A673 (cell line): ENCODE data around the gene PSMF1. TPM values are rescaled to one million over a fixed set of nuclear protein-coding genes. Genes with fewer than 3 reads are reported as not detected.

Experiments
- BruUV-seq: library from RNA; stranded (reverse); fragments of 400-500 nt; replicated peaks from 2 replicates; lab custom pipeline; 2021; lab: Mats Ljungman, UMichigan
- CTCF ChIA-PET: fragments of 300-600 bp; sonication (Branson Sonifier 250); formaldehyde crosslinking; loops from one replicate; lab custom pipeline; 2022; ENCODE audit warnings: antibody characterized with exemption; lab: Charles Lee
- POLR2A ChIA-PET: fragments of 300-600 bp; sonication (Branson Sonifier 250); formaldehyde crosslinking; loops from one replicate; lab custom pipeline; 2022; ENCODE audit warnings: antibody characterized with exemption; ENCODE audit not compliant: low non-redundant PET; lab: Charles Lee
- DNase-seq: peaks from one replicate; pipeline ENCODE4 v3.0.0-alpha.2; 2015; ENCODE audit warnings: low spot score
- H3K27ac ChIP-seq: fragments of 200-600 bp; sonication (generic); 2 replicates; pipeline ENCODE4 v1.5.1; 2016; ENCODE audit warnings: mixed run types, low read depth, mild to moderate bottlenecking, mixed read lengths, antibody characterized with exemption, low read length; ENCODE audit not compliant: poor library complexity, severe bottlenecking
- H3K27me3 ChIP-seq: fragments of 200-600 bp; sonication (generic); replicated peaks from 2 replicates; pipeline ENCODE4 v1.6.1; 2017; ENCODE audit warnings: mixed run types, low read depth, mild to moderate bottlenecking, mixed read lengths, antibody characterized with exemption, low read length; ENCODE audit not compliant: insufficient read depth, poor library complexity
- H3K36me3 ChIP-seq: fragments of 200-600 bp; sonication (generic); 2 replicates; pipeline ENCODE4 v1.6.1; 2016; ENCODE audit warnings: mixed run types, mild to moderate bottlenecking, mixed read lengths, antibody characterized with exemption, low read length; ENCODE audit not compliant: insufficient read depth, poor library complexity, severe bottlenecking
- H3K4me1 ChIP-seq: fragments of 200-600 bp; sonication (generic); 2 replicates; pipeline ENCODE4 v1.6.1; 2017; ENCODE audit warnings: mixed run types, mild to moderate bottlenecking, mixed read lengths, antibody characterized with exemption, low read length; ENCODE audit not compliant: insufficient read depth, poor library complexity, severe bottlenecking
- H3K4me3 ChIP-seq: fragments of 200-600 bp; sonication (generic); 2 replicates; pipeline ENCODE4 v1.5.1; 2016; ENCODE audit warnings: low read depth, mixed run types, mild to moderate bottlenecking, mixed read lengths, low read length; ENCODE audit not compliant: poor library complexity, severe bottlenecking
- H3K9me3 ChIP-seq: fragments of 200-600 bp; sonication (generic); 2 replicates; pipeline ENCODE4 v1.6.1; 2016; ENCODE audit warnings: mixed run types, low read depth, mild to moderate bottlenecking, mixed read lengths, antibody characterized with exemption, low read length; ENCODE audit not compliant: poor library complexity, severe bottlenecking
- CTCF ChIP-seq: fragments of 300-800, 200-600 bp; sonication (generic); conservative IDR thresholded peaks from 2 replicates; pipeline ENCODE4 v1.5.1; 2017; ENCODE audit warnings: low read depth, mild to moderate bottlenecking, antibody characterized with exemption, low read length, moderate library complexity, mixed read lengths
- EZH2 ChIP-seq: fragments of 200-600 bp; sonication (generic); IDR thresholded peaks from 2 replicates; pipeline ENCODE4 v1.6.1; 2017; ENCODE audit warnings: borderline replicate concordance, low read depth, mild to moderate bottlenecking, mixed read lengths, antibody characterized with exemption, low read length; ENCODE audit not compliant: poor library complexity, severe bottlenecking
- intact Hi-C: fragments of 100-400 bp; cut with micrococcal nuclease; formaldehyde crosslinking; loops from one replicate; pipeline ENCODE4 v1.10.0; 2022; ENCODE audit not compliant: unreplicated experiment
- total RNA-seq: library from RNA; stranded (reverse); gene quantifications from 2 replicates; pipeline ENCODE4 v1.2.3, GENCODE V29; 2021

Gene PSMF1
- total RNA-seq, 1 experiment from 2014 or later = 130 TPM

GRCh38 chr20:1154691-1155090, 36.3 kb downstream of the PSMF1 start:
- Histone ChIP-seq H3K4me3 (no peak overlapping the region), H3K27me3 (no peaks in the 10 kb centered on the region), H3K27ac (no peak overlapping the region), H3K36me3 (peaks cover 4% of the 10 kb centered on the region), H3K4me1 (no peaks in the 10 kb centered on the region), H3K9me3 (no peaks in the 10 kb centered on the region)
- no TSS peak for BruUV-seq
- DNase-seq = no peak
- ChIA-PET POLR2A (no interaction called here), CTCF (no interaction called here)
- intact Hi-C loops = no loop called here
- TF ChIP-seq CTCF (no peak), EZH2 (no peak)

- intact Hi-C loops = no loop called here
- DNase-seq = no peak
- Histone ChIP-seq H3K4me1 (no peaks in the 10 kb centered on the region), H3K36me3 (peaks cover 4% of the 10 kb centered on the region), H3K27me3 (no peaks in the 10 kb centered on the region), H3K4me3 (no peak overlapping the region), H3K9me3 (no peaks in the 10 kb centered on the region), H3K27ac (no peak overlapping the region)
- TF ChIP-seq CTCF (no peak), EZH2 (no peak)
- ChIA-PET CTCF (no interaction called here), POLR2A (no interaction called here)
- no TSS peak for BruUV-seq
Observed at GRCh38 chr20:1155342-1155741, 36.9 kb downstream of the PSMF1 start.

- Histone ChIP-seq H3K36me3 (peaks cover 17% of the 10 kb centered on the region), H3K4me1 (no peaks in the 10 kb centered on the region), H3K27ac (no peak overlapping the region), H3K9me3 (no peaks in the 10 kb centered on the region), H3K27me3 (no peaks in the 10 kb centered on the region), H3K4me3 (no peak overlapping the region)
- intact Hi-C loops = no loop called here
- no peak for DNase-seq
- TF ChIP-seq CTCF = no peak
- no peak for TF ChIP-seq EZH2
- ChIA-PET POLR2A (no interaction called here), CTCF (no interaction called here)
- no TSS peak for BruUV-seq
Observed at GRCh38 chr20:1160496-1160895, 42.1 kb downstream of the PSMF1 start.
